K562 (cell line): ENCODE results near the gene PRKACB. TPM values are rescaled to one million over a fixed set of nuclear protein-coding genes. Genes with fewer than 3 reads are reported as not detected.

Experiments used
- ATAC-seq: fragments of 200-7000 bp; cut with Tn5 transposase; 3 replicates; pipeline ENCODE4 v1.9.1; 2020; ENCODE audit warnings: moderate library complexity
- BruUV-seq: library from RNA; stranded (reverse); fragments of 400-500 nt; replicated peaks from 2 replicates; lab custom pipeline; 2021; lab: Mats Ljungman, UMichigan
- CTCF ChIA-PET: fragments of 300-600 bp; formaldehyde crosslinking; extraction: SDS; loops from one replicate; lab custom pipeline; 2021; ENCODE audit warnings: low intra/inter-chr PET ratio; lab: Yijun Ruan, JAX
- POLR2A ChIA-PET: fragments of 300-600, 350-650 bp; sonication (Branson Sonifier 250); formaldehyde crosslinking; extraction: SDS; loops from one replicate; lab custom pipeline; 2021; ENCODE audit warnings: antibody characterized with exemption, inconsistent platforms; lab: Yijun Ruan, JAX
- DNase-seq, 4 experiments: peaks; one replicate each; pipeline versions ENCODE4 v3.0.0 to v3.0.0-alpha.2; 2011 to 2018; ENCODE audit warnings: low spot score in 3 of 4, mixed read lengths in 3 of 4; ENCODE audit errors: extremely low read depth in 1 of 4
- FAIRE-seq: peaks from 2 replicates; lab custom pipeline; 2011; peaks lifted over from hg19 to GRCh38; lab: Jason Lieb, UNC
- H2AFZ ChIP-seq: 2 replicates; pipeline ENCODE4 v1.6.0; 2011; ENCODE audit warnings: low read depth, low read length, control low read depth, inconsistent platforms
- H3K27ac ChIP-seq: fragments of 200-600 bp; 3 replicates; pipeline ENCODE4 v1.8.0; 2011; ENCODE audit warnings: low read depth, mild to moderate bottlenecking, control low read depth, inconsistent platforms, low read length, moderate library complexity, mixed read lengths; ENCODE audit errors: extremely low read depth
- H3K27me3 ChIP-seq, 2 experiments: fragments of 300-600 bp in 1 of 2; 2 replicates in 1 of 2; 3 replicates in 1 of 2; pipeline versions ENCODE4 v1.6.0 to v1.8.0; 2011; ENCODE audit warnings: inconsistent platforms in 2 of 2, low read length in 2 of 2, mild to moderate bottlenecking in 1 of 2, mixed read lengths in 1 of 2, moderate library complexity in 1 of 2; ENCODE audit not compliant: control insufficient read depth in 2 of 2, insufficient read depth in 2 of 2
- H3K36me3 ChIP-seq: fragments of 300-600 bp; 3 replicates; pipeline ENCODE4 v1.8.0; 2011; ENCODE audit warnings: mild to moderate bottlenecking, low read length, inconsistent platforms; ENCODE audit not compliant: control insufficient read depth, insufficient read depth
- H3K4me1 ChIP-seq, 2 experiments: fragments of 200-600 bp in 1 of 2; replicated peaks in 1 of 2; 2 replicates in 1 of 2; 3 replicates in 1 of 2; pipeline versions ENCODE4 v1.5.1 to v1.8.0; 2011; ENCODE audit warnings: inconsistent platforms in 2 of 2, low read length in 2 of 2, mild to moderate bottlenecking in 1 of 2, mixed read lengths in 1 of 2, moderate library complexity in 1 of 2; ENCODE audit not compliant: control insufficient read depth in 2 of 2, insufficient read depth in 2 of 2
- H3K4me2 ChIP-seq: 2 replicates; pipeline ENCODE4 v1.6.1; 2011; ENCODE audit warnings: low read length, control low read depth, inconsistent platforms, mixed read lengths; ENCODE audit not compliant: insufficient read depth
- H3K4me3 ChIP-seq: fragments of 200-600 bp; sonication (generic), shearing (Covaris generic); 2 replicates; pipeline ENCODE4 v1.5.1; 2016; ENCODE audit warnings: control low read depth, inconsistent platforms
- H3K79me2 ChIP-seq: fragments of 200-600 bp; 3 replicates; pipeline ENCODE4 v1.8.0; 2011; ENCODE audit warnings: low read length, inconsistent platforms; ENCODE audit not compliant: control insufficient read depth, insufficient read depth
- H3K9ac ChIP-seq, 2 experiments: 2 replicates each; pipeline versions ENCODE4 v1.6.0 to v1.6.1; 2011; ENCODE audit warnings: low read depth in 2 of 2, low read length in 2 of 2, control low read depth in 1 of 2, inconsistent platforms in 1 of 2, mild to moderate bottlenecking in 1 of 2, mixed read lengths in 1 of 2; ENCODE audit not compliant: insufficient read depth in 1 of 2
- H3K9me1 ChIP-seq: one replicate; pipeline ENCODE4 v1.6.0; 2011; ENCODE audit warnings: inconsistent platforms, mild to moderate bottlenecking, low read length, moderate library complexity; ENCODE audit not compliant: control insufficient read depth, insufficient read depth
- H3K9me3 ChIP-seq: replicated peaks from 2 replicates; pipeline ENCODE4 v1.5.1; 2011; ENCODE audit warnings: low read depth, low read length, inconsistent platforms; ENCODE audit not compliant: control insufficient read depth, insufficient read depth
- H4K20me1 ChIP-seq: replicated peaks from 2 replicates; pipeline ENCODE4 v1.6.1; 2011; ENCODE audit warnings: low read length, inconsistent platforms, mixed read lengths; ENCODE audit not compliant: control insufficient read depth, insufficient read depth
- GMEB1 ChIP-seq: fragments of 250-450 bp; sonication (Bioruptor Pico); IDR thresholded peaks from 2 replicates; pipeline ENCODE4 v1.4.0; 2020; ENCODE audit warnings: mild to moderate bottlenecking
- ZNF766 ChIP-seq: fragments of 200-800 bp; sonication (Bioruptor generic); conservative IDR thresholded peaks from 2 replicates; pipeline ENCODE4 v1.6.1; 2016; ENCODE audit warnings: missing genetic modification characterization, missing compliant biosample characterization
- WGBS: fragments of 100-300 bp; shearing (Covaris generic); methylation state at CpG from one replicate; pipeline ENCODE4 v1.1.6; 2016; ENCODE audit warnings: low coverage, mixed read lengths; ENCODE audit not compliant: insufficient coverage; ENCODE audit errors: missing lambda C conversion rate; 5-methylcytosine and 5-hydroxymethylcytosine counted together
- in situ Hi-C: fragments of 300-500 bp; cut with MboI; formaldehyde crosslinking; loops from 4 replicates; pipeline ENCODE4 v1.15.0; 2018; ENCODE audit warnings: inconsistent platforms, mixed read lengths
- intact Hi-C: fragments of 100-400 bp; cut with micrococcal nuclease; formaldehyde crosslinking; loops from 2 replicates; pipeline ENCODE4 v1.14.2; 2022
- polyA plus RNA-seq, 8 experiments: library from polyadenylated mRNA; depleted of rRNA in 4 of 8; stranded (reverse) in 5 of 8; unstranded in 3 of 8; fragments of >200 nt; fragmentation: Nextera tagmentation in 2 of 8; fragmentation: Illumina TruSeq in 1 of 8; extraction: Ambion mirVana in 2 of 8; extraction: Trizol in 1 of 8; gene quantifications; 2 replicates each; pipeline versions ENCODE4 v1.2.1 to v1.2.3, GENCODE V29; 2011 to 2014; ENCODE audit warnings: inconsistent platforms in 1 of 8, missing spikeins in 1 of 8
- total RNA-seq, 7 experiments: library from RNA; depleted of rRNA in 6 of 7; stranded (reverse); fragments of >200 nt in 6 of 7; fragmentation: Illumina TruSeq in 2 of 7; extraction: Trizol in 2 of 7; gene quantifications; 2 replicates each; pipeline versions ENCODE4 v1.2.1 to v1.2.3, GENCODE V29; 2011 to 2021; ENCODE audit warnings: low replicate concordance in 1 of 7

The PRKACB gene
- total and polyA plus RNA-seq, 9 of the 15 experiments (the other 6 are each of a cell fraction or from before 2014, with no cell fraction given), result 1.1 to 5.2 (median 2.8) TPM

- in situ Hi-C loops (loop anchor here (10.0 kb wide), 1 partner anchor 197 kb away; no protein-coding TSS in a partner anchor), intact Hi-C loops (loop anchor here (5.0 kb wide), 2 partner anchors 44 to 124 kb away; partner anchors contain the start of gene TTLL7)
- H3K36me3 ChIP-seq, result no peaks in the 10 kb centered on the region
- H3K4me1 ChIP-seq, result peaks cover 0 to 5% of the 10 kb centered on the region in 2 experiments; a peak in 2 of 5 replicates
- ATAC-seq, result no peak
- no peak overlapping the region for H3K4me2 ChIP-seq
- POLR2A ChIA-PET, result no interaction called here
- H3K9me3 ChIP-seq, result no peaks in the 10 kb centered on the region
- no TSS peak for BruUV-seq
- TF ChIP-seq ZNF766 (CRISPR knock-in tag) (no peak), GMEB1 (no peak)
- TF ChIP-seq, all 486 proteins: peak for 0
- CTCF ChIA-PET, result interaction anchor here (4.8 kb wide), 1 partner anchor 190 kb away, joined by 43 read pairs; no protein-coding TSS in a partner anchor
- no peak overlapping the region for H2AFZ ChIP-seq
- no peaks in the 10 kb centered on the region for H4K20me1 ChIP-seq
- no peaks in the 10 kb centered on the region for H3K79me2 ChIP-seq
- DNase-seq (no peak), FAIRE-seq (no peak)
- H3K9me1 ChIP-seq, result no peaks in the 10 kb centered on the region
- H3K9ac ChIP-seq, result no peak overlapping the region
- H3K27me3 ChIP-seq, result no peaks in the 10 kb centered on the region
- no peak overlapping the region for H3K27ac ChIP-seq
- 37% methylated on average over 1 of the region's 1 CpG for WGBS
- no peak overlapping the region for H3K4me3 ChIP-seq
These were observed 22.7 kb upstream of the PRKACB start for GRCh38 chr1:84121360-84121759.
